Upper lobe of left lung (tissue), 4 donors: Measurements from ENCODE around the gene MAGI3.

Source experiments
- EP300 ChIP-seq, 4 donors: sonication (generic); formaldehyde crosslinking; IDR thresholded peaks; one replicate each; pipeline ENCODE4 v1.5.1; 2017; ENCODE audit warnings: antibody characterized with exemption in 4 of 4, control low read depth in 2 of 4
- POLR2A ChIP-seq, 4 donors: fragments of 450-650 bp; IDR thresholded peaks; one replicate each; pipeline ENCODE4 v1.5.1; 2016 to 2017; ENCODE audit warnings: antibody characterized with exemption in 4 of 4, mild to moderate bottlenecking in 2 of 4
- POLR2AphosphoS5 ChIP-seq, 2 donors: sonication (generic); formaldehyde crosslinking; IDR thresholded peaks; one replicate each; pipeline ENCODE4 v1.5.1; 2017; ENCODE audit warnings: antibody characterized with exemption in 2 of 2
- TF ChIP-seq, protein P1 (sequence below), 6 experiments: fragments of 450-650 bp in 4 of 6; fragments of 200-600 bp in 2 of 6; sonication (generic) in 2 of 6; IDR thresholded peaks; one replicate each; pipeline ENCODE4 v1.5.1; 2016 to 2019; ENCODE audit warnings: antibody characterized with exemption in 6 of 6

DNA sequence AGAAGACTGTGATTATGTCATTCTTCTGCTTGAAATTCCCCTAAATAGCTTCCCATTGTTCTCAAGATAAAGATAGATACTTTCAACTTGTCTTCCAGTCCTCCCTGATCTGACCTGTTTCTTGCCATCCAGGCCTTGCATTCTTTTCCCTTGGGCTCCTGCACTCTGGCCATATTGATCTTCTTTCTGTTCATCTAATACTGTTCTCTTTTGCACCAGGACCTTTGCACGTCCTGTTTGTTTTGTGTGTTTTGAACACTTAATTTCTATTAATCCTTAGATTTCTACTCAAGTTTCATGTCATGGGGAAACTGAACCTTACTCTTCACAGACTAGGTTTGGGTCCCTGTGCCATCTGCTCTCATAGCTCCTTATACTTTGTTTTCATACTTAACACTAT lies 65.1 kb downstream of the MAGI3 start:
- TF ChIP-seq POLR2A (IDR thresholded peaks at IDR 0.05) = no peak
- TF ChIP-seq EP300 (IDR thresholded peaks at IDR 0.05) = no peak
- TF ChIP-seq, protein P1, sequence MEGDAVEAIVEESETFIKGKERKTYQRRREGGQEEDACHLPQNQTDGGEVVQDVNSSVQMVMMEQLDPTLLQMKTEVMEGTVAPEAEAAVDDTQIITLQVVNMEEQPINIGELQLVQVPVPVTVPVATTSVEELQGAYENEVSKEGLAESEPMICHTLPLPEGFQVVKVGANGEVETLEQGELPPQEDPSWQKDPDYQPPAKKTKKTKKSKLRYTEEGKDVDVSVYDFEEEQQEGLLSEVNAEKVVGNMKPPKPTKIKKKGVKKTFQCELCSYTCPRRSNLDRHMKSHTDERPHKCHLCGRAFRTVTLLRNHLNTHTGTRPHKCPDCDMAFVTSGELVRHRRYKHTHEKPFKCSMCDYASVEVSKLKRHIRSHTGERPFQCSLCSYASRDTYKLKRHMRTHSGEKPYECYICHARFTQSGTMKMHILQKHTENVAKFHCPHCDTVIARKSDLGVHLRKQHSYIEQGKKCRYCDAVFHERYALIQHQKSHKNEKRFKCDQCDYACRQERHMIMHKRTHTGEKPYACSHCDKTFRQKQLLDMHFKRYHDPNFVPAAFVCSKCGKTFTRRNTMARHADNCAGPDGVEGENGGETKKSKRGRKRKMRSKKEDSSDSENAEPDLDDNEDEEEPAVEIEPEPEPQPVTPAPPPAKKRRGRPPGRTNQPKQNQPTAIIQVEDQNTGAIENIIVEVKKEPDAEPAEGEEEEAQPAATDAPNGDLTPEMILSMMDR (IDR thresholded peaks at IDR 0.05) = no peak
- no peak for TF ChIP-seq POLR2AphosphoS5 (IDR thresholded peaks at IDR 0.05)
